Ishikawa (cell line): ENCODE measurements around the gene ATP6V1D.

Source experiments
- CREB1 ChIP-seq: IDR thresholded peaks from 2 replicates; pipeline ENCODE4 v1.6.1; 2012; ENCODE audit warnings: low read depth
- EP300 ChIP-seq: IDR thresholded peaks from 2 replicates; pipeline ENCODE4 v1.6.1; 2012; ENCODE audit warnings: borderline replicate concordance
- FOXM1 ChIP-seq: IDR thresholded peaks from 2 replicates; pipeline ENCODE4 v1.6.1; 2012; ENCODE audit warnings: low read depth, borderline replicate concordance
- MAX ChIP-seq: IDR thresholded peaks from 2 replicates; pipeline ENCODE4 v1.6.1; 2012
- NFIC ChIP-seq: IDR thresholded peaks from 2 replicates; pipeline ENCODE4 v1.6.1; 2012
- RAD21 ChIP-seq: IDR thresholded peaks from 2 replicates; pipeline ENCODE4 v1.6.1; 2012; ENCODE audit warnings: low read depth
- REST ChIP-seq: IDR thresholded peaks from 2 replicates; pipeline ENCODE4 v1.6.1; 2012; ENCODE audit warnings: low read depth, mild to moderate bottlenecking
- TAF1 ChIP-seq: IDR thresholded peaks from 2 replicates; pipeline ENCODE4 v1.6.1; 2012; ENCODE audit warnings: low read depth, mild to moderate bottlenecking
- TCF12 ChIP-seq: IDR thresholded peaks from 2 replicates; pipeline ENCODE4 v1.6.1; 2012; ENCODE audit warnings: low read depth

- TF ChIP-seq TCF12 (no peak), REST (no peak), CREB1 (no peak), RAD21 (no peak), EP300 (no peak), FOXM1 (no peak), TAF1 (no peak), MAX (no peak), NFIC (no peak)
Observed at GRCh38 chr14:67397536-67397935, 37.9 kb upstream of the ATP6V1D start.
